Heart left ventricle (tissue), 13 donors: ENCODE measurements around the gene DOCK9.

Experiments used
- POLR2A ChIP-seq, 2 donors: fragments of 450-650 bp; IDR thresholded peaks; one replicate each; pipeline ENCODE4 v1.6.1; 2017; ENCODE audit warnings: antibody characterized with exemption in 2 of 2, mild to moderate bottlenecking in 2 of 2, moderate library complexity in 2 of 2
- TF ChIP-seq, protein P1 (sequence below), 12 donors: fragments of 200-600 bp; sonication (generic) in 4 of 12; IDR thresholded peaks; one replicate each; pipeline versions ENCODE4 v1.5.0 to v1.8.0; 2018 to 2022; ENCODE audit warnings: antibody characterized with exemption in 12 of 12, mild to moderate bottlenecking in 5 of 12
- donor health status: ischemic (EF 13 %, LVEDD 7.1; RV severe dilation, severe dysfunction).
- donor health status: DM: no; HTN: yes; CAD: no.
- donor health status: DM: no; HTN: no; CAD: no.
- donor health status: ischemic (EF 25% LVEDD 6.9; RV normal size, moderate dysfunction).
- donor health status: ischemic (EF 25% LVEDD 5.7; RV mildly dilated, moderate dysfunction).
- donor health status: ischemic (EF 35%, LVEDD 5.7; RV mildly dilated, moderate dysfunction).
- donor health status: nonischemic (EF 11% LVEDD 7.7; RV severe dilation, severe dysfunction).
- donor health status: DM: yes; HTN: yes; CAD: no.
- donor health status: PGD.
- donor health status: ischemic (EF 29% LVEDD 5.4; RV normal size, mild dysfunction).
- donor health status: nonischemic (EF 23%, LVEDD 6.1; RV moderate dilation, normal function).

DNA sequence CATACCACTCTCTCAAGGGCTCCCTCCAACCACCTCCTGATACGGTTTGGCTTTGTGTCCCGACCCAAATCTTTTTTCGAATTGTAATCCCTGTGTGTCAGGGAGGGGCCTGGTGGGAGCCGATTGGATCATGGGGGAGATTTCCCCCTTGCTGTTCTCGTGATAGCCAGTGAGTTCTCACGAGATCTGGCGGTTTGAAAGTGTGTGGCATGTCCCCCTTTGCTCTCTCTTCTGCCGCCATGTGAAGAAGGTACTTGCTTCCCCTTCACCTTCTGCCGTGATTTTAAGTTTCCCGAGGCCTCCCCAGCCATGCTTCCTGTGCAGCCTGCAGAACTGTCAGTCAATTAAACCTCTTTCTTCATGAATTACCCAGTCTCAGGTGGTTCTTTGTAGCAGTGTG, 190.7 kb downstream of the DOCK9 start:
- TF ChIP-seq, protein P1, sequence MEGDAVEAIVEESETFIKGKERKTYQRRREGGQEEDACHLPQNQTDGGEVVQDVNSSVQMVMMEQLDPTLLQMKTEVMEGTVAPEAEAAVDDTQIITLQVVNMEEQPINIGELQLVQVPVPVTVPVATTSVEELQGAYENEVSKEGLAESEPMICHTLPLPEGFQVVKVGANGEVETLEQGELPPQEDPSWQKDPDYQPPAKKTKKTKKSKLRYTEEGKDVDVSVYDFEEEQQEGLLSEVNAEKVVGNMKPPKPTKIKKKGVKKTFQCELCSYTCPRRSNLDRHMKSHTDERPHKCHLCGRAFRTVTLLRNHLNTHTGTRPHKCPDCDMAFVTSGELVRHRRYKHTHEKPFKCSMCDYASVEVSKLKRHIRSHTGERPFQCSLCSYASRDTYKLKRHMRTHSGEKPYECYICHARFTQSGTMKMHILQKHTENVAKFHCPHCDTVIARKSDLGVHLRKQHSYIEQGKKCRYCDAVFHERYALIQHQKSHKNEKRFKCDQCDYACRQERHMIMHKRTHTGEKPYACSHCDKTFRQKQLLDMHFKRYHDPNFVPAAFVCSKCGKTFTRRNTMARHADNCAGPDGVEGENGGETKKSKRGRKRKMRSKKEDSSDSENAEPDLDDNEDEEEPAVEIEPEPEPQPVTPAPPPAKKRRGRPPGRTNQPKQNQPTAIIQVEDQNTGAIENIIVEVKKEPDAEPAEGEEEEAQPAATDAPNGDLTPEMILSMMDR (IDR thresholded peaks at IDR 0.05): no peak
- no peak for TF ChIP-seq POLR2A (IDR thresholded peaks at IDR 0.05)
